ENCODE results near the gene TENM4. TPM values are rescaled to one million over a fixed set of nuclear protein-coding genes. Genes with fewer than 3 reads are reported as not detected.

The TENM4 gene
- total and polyA plus RNA-seq, 4 donors, result 0.02 to 0.33 (median 0.14) TPM

- Histone ChIP-seq H3K4me1 (ENCODE audit: control insufficient read depth in 4 of 4, insufficient read depth in 4 of 4, low read length in 3 of 4) (no peaks in the 10 kb centered on the region), H3K4me3 (ENCODE audit: low read depth in 1 of 3, low read length in 3 of 3) (no peak overlapping the region), H3K27ac (ENCODE audit: low read depth in 1 of 2, low read length in 2 of 2) (no peak overlapping the region), H3K36me3 (ENCODE audit: control insufficient read depth in 4 of 4, insufficient read depth in 3 of 4, low read depth in 1 of 4, low read length in 3 of 4) (no peaks in the 10 kb centered on the region), H3K9me3 (ENCODE audit: control insufficient read depth in 4 of 4, low read length in 3 of 4) (no peaks in the 10 kb centered on the region), H3K27me3 (ENCODE audit: control insufficient read depth in 4 of 4, insufficient read depth in 4 of 4, low read length in 3 of 4) (no peaks in the 10 kb centered on the region), H3K9ac (ENCODE audit: low read depth in 1 of 2, low read length in 2 of 2) (no peak overlapping the region)
- no peak for TF ChIP-seq YY1 (IDR thresholded peaks at IDR 0.05)
- no peak for TF ChIP-seq ZBTB33 (IDR thresholded peaks at IDR 0.05)
- no peak for TF ChIP-seq HNF4G (IDR thresholded peaks at IDR 0.05)
- TF ChIP-seq MAX (IDR thresholded peaks at IDR 0.05), result no peak
- TF ChIP-seq HNF4A (conservative IDR thresholded peaks at IDR 0.05), result no peak
- TF ChIP-seq SP1 (IDR thresholded peaks at IDR 0.05), result no peak
- TF ChIP-seq RAD21 (IDR thresholded peaks at IDR 0.05), result no peak
- no peak for TF ChIP-seq TAF1 (conservative IDR thresholded peaks at IDR 0.05)
- no peak for TF ChIP-seq RXRA (IDR thresholded peaks at IDR 0.05)
- TF ChIP-seq EGR1 (IDR thresholded peaks at IDR 0.05; ENCODE audit: low read depth in 2 of 2), result no peak
- no peak for TF ChIP-seq GABPA (IDR thresholded peaks at IDR 0.05 in 1 of 2, conservative IDR thresholded peaks at IDR 0.05 in 1 of 2)
- WGBS, result 56% methylated on average over 3 of the region's 3 CpGs
- no peak for DNase-seq (ENCODE audit: low spot score)
Observed at GRCh38 chr11:79344753-79345294, 96.0 kb downstream of the TENM4 start.

GRCh38 chr11:79342686-79343085 is 98.1 kb downstream of the TENM4 start:
- Histone ChIP-seq H3K27me3 (ENCODE audit: control insufficient read depth in 4 of 4, insufficient read depth in 4 of 4, low read length in 3 of 4) (no peaks in the 10 kb centered on the region), H3K9ac (ENCODE audit: low read depth in 1 of 2, low read length in 2 of 2) (no peak overlapping the region), H3K27ac (ENCODE audit: low read depth in 1 of 2, low read length in 2 of 2) (no peak overlapping the region), H3K9me3 (ENCODE audit: control insufficient read depth in 4 of 4, low read length in 3 of 4) (no peaks in the 10 kb centered on the region), H3K4me1 (ENCODE audit: control insufficient read depth in 4 of 4, insufficient read depth in 4 of 4, low read length in 3 of 4) (no peaks in the 10 kb centered on the region), H3K4me3 (ENCODE audit: low read depth in 1 of 3, low read length in 3 of 3) (no peak overlapping the region), H3K36me3 (ENCODE audit: control insufficient read depth in 4 of 4, insufficient read depth in 3 of 4, low read depth in 1 of 4, low read length in 3 of 4) (no peaks in the 10 kb centered on the region)
- no peak for DNase-seq (ENCODE audit: low spot score)
- TF ChIP-seq EGR1 (IDR thresholded peaks at IDR 0.05; ENCODE audit: low read depth in 2 of 2) (no peak), MAX (IDR thresholded peaks at IDR 0.05) (no peak), REST (IDR thresholded peaks at IDR 0.05) (no peak), FOXA2 (IDR thresholded peaks at IDR 0.05) (no peak), YY1 (IDR thresholded peaks at IDR 0.05) (no peak), SP1 (IDR thresholded peaks at IDR 0.05) (no peak), JUND (IDR thresholded peaks at IDR 0.05) (no peak), HNF4A (conservative IDR thresholded peaks at IDR 0.05) (no peak)
- WGBS, result 74% methylated on average over 6 of the region's 6 CpGs
